Keratinocyte (primary cell): ENCODE results near the gene S100A1. TPM values are rescaled to one million over a fixed set of nuclear protein-coding genes. Genes with fewer than 3 reads are reported as not detected.

Source experiments
- DNase-seq: peaks from one replicate; pipeline ENCODE4 v3.0.0-alpha.2; 2011; ENCODE audit warnings: low read depth, missing footprints, low spot score
- FAIRE-seq: peaks from 2 replicates; lab custom pipeline; 2011; peaks lifted over from hg19 to GRCh38; lab: Jason Lieb, UNC
- H2AFZ ChIP-seq: 2 replicates; pipeline ENCODE4 v1.6.0; 2012; ENCODE audit warnings: low read length, control low read depth, inconsistent platforms; ENCODE audit not compliant: control insufficient read depth
- H3K27ac ChIP-seq: 2 replicates; pipeline ENCODE4 v1.5.1; 2011; ENCODE audit warnings: low read length; ENCODE audit not compliant: control insufficient read depth, insufficient read depth
- H3K27me3 ChIP-seq: 3 replicates; pipeline ENCODE4 v1.6.0; 2011; ENCODE audit warnings: low read length; ENCODE audit not compliant: control insufficient read depth, insufficient read depth; ENCODE audit errors: extremely low read depth
- H3K36me3 ChIP-seq, 2 experiments: 2 replicates in 1 of 2; 3 replicates in 1 of 2; pipeline ENCODE4 v1.5.1; 2011; ENCODE audit warnings: low read length in 2 of 2, mild to moderate bottlenecking in 1 of 2; ENCODE audit not compliant: control insufficient read depth in 2 of 2, insufficient read depth in 2 of 2; ENCODE audit errors: extremely low read depth in 1 of 2
- H3K4me1 ChIP-seq: 3 replicates; pipeline ENCODE4 v1.5.1; 2011; ENCODE audit warnings: low read length; ENCODE audit not compliant: control insufficient read depth, insufficient read depth; ENCODE audit errors: extremely low read depth
- H3K4me2 ChIP-seq: 3 replicates; pipeline ENCODE4 v1.6.0; 2011; ENCODE audit warnings: low read depth, low read length; ENCODE audit not compliant: control insufficient read depth, insufficient read depth; ENCODE audit errors: extremely low read depth
- H3K4me3 ChIP-seq, 3 experiments: fragments of 200-600 bp in 1 of 3; sonication (generic) in 1 of 3; 2 replicates in 2 of 3; 3 replicates in 1 of 3; pipeline ENCODE4 v1.5.1; 2011 to 2016; ENCODE audit warnings: low read length in 3 of 3, mild to moderate bottlenecking in 3 of 3, control low read depth in 2 of 3, inconsistent platforms in 1 of 3, low read depth in 1 of 3, mixed read lengths in 1 of 3, mixed run types in 1 of 3, moderate library complexity in 1 of 3; ENCODE audit not compliant: control insufficient read depth in 2 of 3, insufficient read depth in 2 of 3; ENCODE audit errors: extremely low read depth in 1 of 3
- H3K79me2 ChIP-seq: 2 replicates; pipeline ENCODE4 v1.6.0; 2012; ENCODE audit warnings: low read length; ENCODE audit not compliant: control insufficient read depth, insufficient read depth
- H3K9ac ChIP-seq: 3 replicates; pipeline ENCODE4 v1.6.0; 2011; ENCODE audit warnings: low read length; ENCODE audit not compliant: control insufficient read depth, insufficient read depth; ENCODE audit errors: extremely low read depth
- H3K9me1 ChIP-seq: 3 replicates; pipeline ENCODE4 v1.6.0; 2011; ENCODE audit warnings: low read length; ENCODE audit not compliant: control insufficient read depth, insufficient read depth; ENCODE audit errors: extremely low read depth
- H3K9me3 ChIP-seq: 2 replicates; pipeline ENCODE4 v1.5.1; 2012; ENCODE audit warnings: low read depth, low read length; ENCODE audit not compliant: control insufficient read depth
- H4K20me1 ChIP-seq: 3 replicates; pipeline ENCODE4 v1.6.0; 2011; ENCODE audit warnings: low read length; ENCODE audit not compliant: control insufficient read depth, insufficient read depth; ENCODE audit errors: extremely low read depth
- EZH2 ChIP-seq: IDR thresholded peaks from one replicate; pipeline ENCODE4 v1.6.1; 2012; ENCODE audit warnings: inconsistent platforms, mild to moderate bottlenecking, low read length, moderate library complexity
- dilution Hi-C: fragments of 300-500 bp; cut with MboI; formaldehyde crosslinking; loops from one replicate; pipeline ENCODE4 v1.7.0; 2020; ENCODE audit warnings: low sequenced_read_pairs; ENCODE audit not compliant: extremely low pct_ligation_motif_present
- polyA plus RNA-seq, 5 experiments: library from polyadenylated mRNA; depleted of rRNA in 3 of 5; stranded (reverse) in 3 of 5; stranded (forward) in 1 of 5; unstranded in 1 of 5; fragments of >200 nt; gene quantifications; 1 replicate in 1 of 5; 2 replicates in 3 of 5; 3 replicates in 1 of 5; pipeline versions ENCODE4 v1.2.1 to v1.2.3, GENCODE V29; 2011 to 2012; ENCODE audit warnings: missing spikeins in 2 of 5, low read depth in 1 of 5, low replicate concordance in 1 of 5
- TF ChIP-seq, protein P1 (sequence below), 3 experiments: IDR thresholded peaks in 1 of 3; conservative IDR thresholded peaks in 1 of 3; optimal IDR thresholded peaks in 1 of 3; 2 replicates in 2 of 3; 3 replicates in 1 of 3; pipeline versions ENCODE3 to v1.5.1; 2011; ENCODE audit warnings: low read length in 3 of 3, mild to moderate bottlenecking in 3 of 3, moderate library complexity in 2 of 3, control low read depth in 1 of 3, inconsistent platforms in 1 of 3; ENCODE audit not compliant: insufficient read depth in 2 of 3; ENCODE audit errors: extremely low read depth in 1 of 3

The S100A1 gene
- polyA plus RNA-seq, 1 donor (not counting 4 experiments of a cell fraction or from before 2014, with no cell fraction given), result 0.12 TPM

- H2AFZ ChIP-seq, result no peak overlapping the region
- TF ChIP-seq, protein P1, sequence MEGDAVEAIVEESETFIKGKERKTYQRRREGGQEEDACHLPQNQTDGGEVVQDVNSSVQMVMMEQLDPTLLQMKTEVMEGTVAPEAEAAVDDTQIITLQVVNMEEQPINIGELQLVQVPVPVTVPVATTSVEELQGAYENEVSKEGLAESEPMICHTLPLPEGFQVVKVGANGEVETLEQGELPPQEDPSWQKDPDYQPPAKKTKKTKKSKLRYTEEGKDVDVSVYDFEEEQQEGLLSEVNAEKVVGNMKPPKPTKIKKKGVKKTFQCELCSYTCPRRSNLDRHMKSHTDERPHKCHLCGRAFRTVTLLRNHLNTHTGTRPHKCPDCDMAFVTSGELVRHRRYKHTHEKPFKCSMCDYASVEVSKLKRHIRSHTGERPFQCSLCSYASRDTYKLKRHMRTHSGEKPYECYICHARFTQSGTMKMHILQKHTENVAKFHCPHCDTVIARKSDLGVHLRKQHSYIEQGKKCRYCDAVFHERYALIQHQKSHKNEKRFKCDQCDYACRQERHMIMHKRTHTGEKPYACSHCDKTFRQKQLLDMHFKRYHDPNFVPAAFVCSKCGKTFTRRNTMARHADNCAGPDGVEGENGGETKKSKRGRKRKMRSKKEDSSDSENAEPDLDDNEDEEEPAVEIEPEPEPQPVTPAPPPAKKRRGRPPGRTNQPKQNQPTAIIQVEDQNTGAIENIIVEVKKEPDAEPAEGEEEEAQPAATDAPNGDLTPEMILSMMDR (optimal IDR thresholded peaks at IDR 0.05 in 1 of 3, IDR thresholded peaks at IDR 0.05 in 1 of 3, conservative IDR thresholded peaks at IDR 0.05 in 1 of 3; ENCODE audit: extremely low read depth in 1 of 3, insufficient read depth in 2 of 3, low read length in 3 of 3), result no peak
- TF ChIP-seq EZH2, result no peak
- no peak for DNase-seq
- FAIRE-seq, result no peak
- dilution Hi-C loops, result no loop called here
- no peak overlapping the region for H3K9ac ChIP-seq
- no peaks in the 10 kb centered on the region for H3K27me3 ChIP-seq
- H3K27ac ChIP-seq, result no peak overlapping the region
- no peaks in the 10 kb centered on the region for H3K9me3 ChIP-seq
- H3K4me1 ChIP-seq, result peaks cover 8% of the 10 kb centered on the region
- H3K9me1 ChIP-seq, result no peaks in the 10 kb centered on the region
- H3K79me2 ChIP-seq, result no peaks in the 10 kb centered on the region
- no peaks in the 10 kb centered on the region for H4K20me1 ChIP-seq
- H3K36me3 ChIP-seq, result peaks cover 3 to 18% of the 10 kb centered on the region in 2 experiments
- H3K4me2 ChIP-seq, result no peak overlapping the region
- H3K4me3 ChIP-seq, result no peak overlapping the region
These were observed 21.1 kb downstream of the S100A1 start for GRCh38 chr1:153649137-153649862.

DNA sequence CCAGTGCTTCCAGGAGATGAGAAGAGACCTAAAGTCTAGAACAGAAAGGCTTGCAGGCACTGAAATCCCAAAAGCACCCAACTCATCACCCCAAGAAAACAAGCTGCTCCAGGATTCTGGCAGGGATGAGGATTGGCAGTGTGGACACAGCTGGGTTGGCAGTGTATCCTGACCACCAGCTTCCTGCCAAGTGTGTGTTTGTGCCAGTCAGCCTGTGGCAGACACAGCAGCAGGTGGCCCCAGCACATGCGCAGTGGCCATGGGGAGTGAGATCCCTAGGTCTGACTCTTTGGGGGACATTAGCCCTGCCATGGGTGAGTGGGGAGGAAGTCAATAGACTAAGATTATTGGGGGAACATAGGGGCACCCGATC lies 21.6 kb downstream of the S100A1 start:
- Histone ChIP-seq H3K27me3 (no peaks in the 10 kb centered on the region), H3K4me1 (peaks cover 8% of the 10 kb centered on the region), H3K9ac (no peak overlapping the region), H4K20me1 (no peaks in the 10 kb centered on the region), H3K9me3 (no peaks in the 10 kb centered on the region), H2AFZ (no peak overlapping the region), H3K9me1 (no peaks in the 10 kb centered on the region), H3K36me3 (peaks cover 1 to 16% of the 10 kb centered on the region in 2 experiments), H3K79me2 (no peaks in the 10 kb centered on the region), H3K27ac (no peak overlapping the region), H3K4me2 (no peak overlapping the region), H3K4me3 (no peak overlapping the region)
- dilution Hi-C loops, result no loop called here
- DNase-seq (no peak), FAIRE-seq (no peak)
- TF ChIP-seq EZH2, result no peak
- TF ChIP-seq, protein P1 (optimal IDR thresholded peaks at IDR 0.05 in 1 of 3, IDR thresholded peaks at IDR 0.05 in 1 of 3, conservative IDR thresholded peaks at IDR 0.05 in 1 of 3; ENCODE audit: extremely low read depth in 1 of 3, insufficient read depth in 2 of 3, low read length in 3 of 3), result no peak
